ENCODE results near the gene NOXO1.

Gene NOXO1

GRCh38 chr16:1938316-1938715 is 43.0 kb downstream of the NOXO1 start:
- no peak for DNase-seq

GRCh38 chr16:1936945-1937479 is 44.3 kb downstream of the NOXO1 start:
- no peak for DNase-seq

GRCh38 chr16:1933097-1933661 is 48.1 kb downstream of the NOXO1 start:
- DNase-seq, result no peak

GRCh38 chr16:1932050-1933028 is 48.9 kb downstream of the NOXO1 start:
- DNase-seq, result no peak

GRCh38 chr16:1930338-1930720 is 50.9 kb downstream of the NOXO1 start:
- no peak for DNase-seq

GRCh38 chr16:1929578-1930337 is 51.5 kb downstream of the NOXO1 start:
- DNase-seq, result peak; percentile 97

- peak; percentile 36 for DNase-seq
These were observed 52.2 kb downstream of the NOXO1 start for GRCh38 chr16:1929105-1929504.
